ENCODE results near the gene C12orf56. TPM values are rescaled to one million over a fixed set of nuclear protein-coding genes. Genes with fewer than 3 reads are reported as not detected.
A peak's percentile ranks its signal among the peaks of the same experiment; 100 is the strongest.

C12orf56 gene
- total and polyA plus RNA-seq, 9 of the 15 experiments (the other 6 are each of a cell fraction or from before 2014, with no cell fraction given): 0.40 to 4.8 (median 1.2) TPM

DNA sequence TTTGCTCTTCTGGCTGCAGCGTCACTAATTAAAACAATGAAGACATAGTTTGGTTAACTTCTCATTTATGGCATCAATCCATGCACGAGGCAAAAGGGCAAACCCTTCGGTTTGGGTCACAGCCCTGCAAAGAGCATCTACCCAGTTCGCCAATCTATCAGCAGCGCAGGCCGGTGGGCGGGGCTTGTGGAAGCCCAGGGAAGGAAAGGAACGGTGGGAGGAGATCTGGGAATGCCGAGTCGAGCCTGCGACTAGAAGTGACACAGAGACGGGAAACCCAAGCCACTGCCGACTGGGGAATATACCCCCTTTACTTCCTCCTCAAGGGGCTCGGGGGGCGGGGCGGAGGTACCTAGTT is 168.9 kb downstream of the C12orf56 start:
- Histone ChIP-seq H3K9me3 (replicated peaks; ENCODE audit: control insufficient read depth, insufficient read depth, low read depth, low read length) (no peaks in the 10 kb centered on the region), H3K4me3 (peak overlapping the region; percentile 59), H3K4me1 (replicated peaks in 1 of 2; ENCODE audit: control insufficient read depth in 2 of 2, insufficient read depth in 2 of 2, low read length in 2 of 2) (peaks cover 8 to 11% of the 10 kb centered on the region in 2 experiments; a peak in 3 of 5 replicates), H3K27ac (ENCODE audit: extremely low read depth, low read depth, low read length) (peak overlapping the region; percentile 77), H3K36me3 (ENCODE audit: control insufficient read depth, insufficient read depth, low read length) (no peaks in the 10 kb centered on the region), H4K20me1 (replicated peaks; ENCODE audit: control insufficient read depth, insufficient read depth, low read length) (no peaks in the 10 kb centered on the region), H3K27me3 (ENCODE audit: control insufficient read depth in 2 of 2, insufficient read depth in 2 of 2, low read length in 2 of 2) (peaks cover 0 to 2% of the 10 kb centered on the region in 2 experiments; a peak in 1 of 5 replicates), H3K4me2 (ENCODE audit: insufficient read depth, low read length) (peak overlapping the region; percentile 80), H3K9me1 (ENCODE audit: control insufficient read depth, insufficient read depth, low read length) (no peaks in the 10 kb centered on the region), H3K79me2 (ENCODE audit: control insufficient read depth, insufficient read depth, low read length) (peaks cover 26% of the 10 kb centered on the region), H3K9ac (ENCODE audit: insufficient read depth in 1 of 2, low read depth in 2 of 2, low read length in 2 of 2) (peak overlapping the region; percentile 77 to 96), H2AFZ (ENCODE audit: low read depth, low read length) (peak overlapping the region; percentile 100)
- TF ChIP-seq ZNF583 (CRISPR knock-in tag; IDR thresholded peaks at IDR 0.05): no peak
- 0 out of 2 replicates have a peak, but pooled peaks have one; percentile 8 for TF ChIP-seq TCF3 (CRISPR knock-in tag; IDR thresholded peaks at IDR 0.05)
- TF ChIP-seq ZNF175 (CRISPR knock-in tag; IDR thresholded peaks at IDR 0.05; ENCODE audit: low read depth): 0 out of 2 replicates have a peak, but pooled peaks have one; percentile 2
- 0 out of 2 replicates have a peak, but pooled peaks have one; percentile 18 for TF ChIP-seq TGIF2 (CRISPR knock-in tag; IDR thresholded peaks at IDR 0.05)
- TF ChIP-seq, protein P1, sequence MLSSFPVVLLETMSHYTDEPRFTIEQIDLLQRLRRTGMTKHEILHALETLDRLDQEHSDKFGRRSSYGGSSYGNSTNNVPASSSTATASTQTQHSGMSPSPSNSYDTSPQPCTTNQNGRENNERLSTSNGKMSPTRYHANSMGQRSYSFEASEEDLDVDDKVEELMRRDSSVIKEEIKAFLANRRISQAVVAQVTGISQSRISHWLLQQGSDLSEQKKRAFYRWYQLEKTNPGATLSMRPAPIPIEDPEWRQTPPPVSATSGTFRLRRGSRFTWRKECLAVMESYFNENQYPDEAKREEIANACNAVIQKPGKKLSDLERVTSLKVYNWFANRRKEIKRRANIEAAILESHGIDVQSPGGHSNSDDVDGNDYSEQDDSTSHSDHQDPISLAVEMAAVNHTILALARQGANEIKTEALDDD (IDR thresholded peaks at IDR 0.05): peak; percentile 28; the same call in 1 of the 2 replicates
- TF ChIP-seq MAFK (IDR thresholded peaks at IDR 0.05; ENCODE audit: low read length): no peak
- peak; percentile 1 for TF ChIP-seq TBP (optimal IDR thresholded peaks at IDR 0.05; ENCODE audit: low read depth, low read length)
- TF ChIP-seq ZNF507 (tag; conservative IDR thresholded peaks at IDR 0.05): no peak
- TF ChIP-seq MEIS2 (IDR thresholded peaks at IDR 0.05; ENCODE audit: partially characterized antibody): peak; percentile 63
- TF ChIP-seq ZNF354B (CRISPR knock-in tag; IDR thresholded peaks at IDR 0.05): no peak
- no peak for TF ChIP-seq CAMTA2 (CRISPR knock-in tag; conservative IDR thresholded peaks at IDR 0.05)
- under 1% methylated on average over 16 of the region's 16 CpGs for WGBS (ENCODE audit: insufficient coverage, low coverage, missing lambda C conversion rate)
- POLR2A ChIA-PET: interaction anchor here (0.9 to 1.2 kb wide), 2 partner anchors 23 to 183 kb away, joined by 3 to 4 read pairs; partner anchors contain the start of gene XPOT
- FAIRE-seq: peak; percentile 60
- CTCF ChIA-PET (ENCODE audit: low intra/inter-chr PET ratio): no interaction called here
- BruUV-seq (replicated peaks): TSS peak; percentile 81
- peak; percentile 59 to 85 (median 72) for DNase-seq (ENCODE audit: extremely low read depth in 1 of 4, low spot score in 3 of 4)
- in situ Hi-C loops (cut with MboI) (no loop called here), intact Hi-C loops (cut with micrococcal nuclease) (no loop called here)
- ATAC-seq: peak; percentile 74

Data from K562 (cell line).